ENCODE measurements around the gene TVP23C.

Gene TVP23C

GRCh38 chr17:15513058-15513791 lies 50.1 kb downstream of the TVP23C start:
- TF ChIP-seq CTCF (IDR thresholded peaks at IDR 0.05; ENCODE audit: insufficient read depth, low read depth, low read length, missing control alignments), result no peak
- DNase-seq (ENCODE audit: low read depth), result no peak
- no peak overlapping the region for H3K4me3 ChIP-seq (ENCODE audit: low read length)

- no peak overlapping the region for H3K4me3 ChIP-seq (ENCODE audit: low read length)
- no peak for DNase-seq (ENCODE audit: low read depth)
- no peak for TF ChIP-seq CTCF (IDR thresholded peaks at IDR 0.05; ENCODE audit: insufficient read depth, low read depth, low read length, missing control alignments)
These were observed 51.1 kb downstream of the TVP23C start for GRCh38 chr17:15512071-15512709.

GRCh38 chr17:15511142-15511541 lies 52.1 kb downstream of the TVP23C start:
- DNase-seq (ENCODE audit: low read depth), result no peak
- no peak overlapping the region for H3K4me3 ChIP-seq (ENCODE audit: low read length)
- no peak for TF ChIP-seq CTCF (IDR thresholded peaks at IDR 0.05; ENCODE audit: insufficient read depth, low read depth, low read length, missing control alignments)

- no peak overlapping the region for H3K4me3 ChIP-seq (ENCODE audit: low read length)
- DNase-seq (ENCODE audit: low read depth), result peak; percentile 68
- TF ChIP-seq CTCF (IDR thresholded peaks at IDR 0.05; ENCODE audit: insufficient read depth, low read depth, low read length, missing control alignments), result no peak
These were observed 52.9 kb downstream of the TVP23C start for GRCh38 chr17:15510361-15510760.

- DNase-seq (ENCODE audit: low read depth), result no peak
- H3K4me3 ChIP-seq (ENCODE audit: low read length), result no peak overlapping the region
- TF ChIP-seq CTCF (IDR thresholded peaks at IDR 0.05; ENCODE audit: insufficient read depth, low read depth, low read length, missing control alignments), result no peak
These were observed 54.2 kb downstream of the TVP23C start for GRCh38 chr17:15509095-15509494.

- no peak for DNase-seq (ENCODE audit: low read depth)
- TF ChIP-seq CTCF (IDR thresholded peaks at IDR 0.05; ENCODE audit: insufficient read depth, low read depth, low read length, missing control alignments), result no peak
- no peak overlapping the region for H3K4me3 ChIP-seq (ENCODE audit: low read length)
These were observed 54.8 kb downstream of the TVP23C start for GRCh38 chr17:15508466-15508865.
